H1 (cell line): ENCODE measurements around the gene SIX5.

Source experiments
- CTCF ChIP-seq, 3 experiments: IDR thresholded peaks; 1 replicate in 2 of 3; 2 replicates in 1 of 3; pipeline versions ENCODE4 v1.5.1 to v1.6.1; 2011; ENCODE audit warnings: low read length in 3 of 3, mild to moderate bottlenecking in 3 of 3, inconsistent platforms in 2 of 3, low read depth in 1 of 3, moderate library complexity in 1 of 3; ENCODE audit not compliant: insufficient read depth in 1 of 3; ENCODE audit errors: control extremely low read depth in 1 of 3
- JUN ChIP-seq: IDR thresholded peaks from 2 replicates; pipeline ENCODE4 v1.6.1; 2011; ENCODE audit warnings: low read depth, mild to moderate bottlenecking, improper control_type of control experiment, low read length
- TBP ChIP-seq: IDR thresholded peaks from 2 replicates; pipeline ENCODE4 v1.6.1; 2011; ENCODE audit warnings: low read depth, low read length, improper control_type of control experiment
- YY1 ChIP-seq: IDR thresholded peaks from 2 replicates; pipeline ENCODE4 v1.6.1; 2011; ENCODE audit warnings: low read depth, mild to moderate bottlenecking, low read length

GRCh38 chr19:45758921-45759320 is 10.1 kb downstream of the SIX5 start:
- no peak for TF ChIP-seq JUN
- no peak for TF ChIP-seq YY1
- no peak for TF ChIP-seq CTCF (IDR thresholded peaks at IDR 0.05; ENCODE audit: control extremely low read depth in 1 of 3, insufficient read depth in 1 of 3, low read depth in 1 of 3, low read length in 3 of 3)
- no peak for TF ChIP-seq TBP
